Natural killer cell (primary cell): ENCODE measurements around the gene PASK. TPM values are rescaled to one million over a fixed set of nuclear protein-coding genes. Genes with fewer than 3 reads are reported as not detected.
A peak's percentile ranks its signal among the peaks of the same experiment; 100 is the strongest.

Experiments used
- ATAC-seq, 3 donors: fragments of 150-1000 bp in 2 of 3; fragments of 200-7000 bp in 1 of 3; cut with Tn5 transposase; 1 replicate in 1 of 3; 2 replicates in 2 of 3; pipeline ENCODE4 v1.10.0; 2021; ENCODE audit warnings: mild to moderate bottlenecking in 2 of 3, moderate library complexity in 2 of 3
- DNase-seq, 2 donors: peaks; one replicate each; pipeline versions ENCODE4 v3.0.0 to v3.0.0-alpha.2; 2013 to 2021; ENCODE audit warnings: mixed read lengths in 1 of 2
- H3K27ac ChIP-seq: one replicate; pipeline ENCODE4 v1.5.1; 2013; ENCODE audit warnings: mild to moderate bottlenecking, low read length
- H3K27me3 ChIP-seq: one replicate; pipeline ENCODE4 v1.6.1; 2013; ENCODE audit warnings: low read length; ENCODE audit not compliant: control insufficient read depth, insufficient read depth
- H3K36me3 ChIP-seq: one replicate; pipeline ENCODE4 v1.6.1; 2013; ENCODE audit warnings: low read length; ENCODE audit not compliant: control insufficient read depth, insufficient read depth
- H3K4me1 ChIP-seq: one replicate; pipeline ENCODE4 v1.6.1; 2013; ENCODE audit warnings: low read length; ENCODE audit not compliant: control insufficient read depth, insufficient read depth
- H3K4me3 ChIP-seq: one replicate; pipeline ENCODE4 v1.5.1; 2013; ENCODE audit warnings: low read length
- H3K9me3 ChIP-seq: one replicate; pipeline ENCODE4 v1.6.1; 2013; ENCODE audit warnings: low read length; ENCODE audit not compliant: control insufficient read depth, insufficient read depth
- H3K27ac Mint-ChIP-seq, 2 donors: one replicate each; pipeline ENCODE4 v1.8.0; 2022; ENCODE audit warnings: mild to moderate bottlenecking in 2 of 2, mixed read lengths in 2 of 2, moderate library complexity in 1 of 2
- H3K27me3 Mint-ChIP-seq, 2 donors: one replicate each; pipeline ENCODE4 v1.8.0; 2022; ENCODE audit warnings: low read depth in 2 of 2, mixed read lengths in 2 of 2
- H3K36me3 Mint-ChIP-seq: one replicate; pipeline ENCODE4 v1.8.0; 2022; ENCODE audit warnings: mixed read lengths
- H3K4me1 Mint-ChIP-seq, 2 donors: one replicate each; pipeline ENCODE4 v1.8.0; 2022; ENCODE audit warnings: mixed read lengths in 2 of 2
- H3K4me3 Mint-ChIP-seq: one replicate; pipeline ENCODE4 v1.8.0; 2022; ENCODE audit warnings: mild to moderate bottlenecking, moderate library complexity, mixed read lengths
- H3K9me3 Mint-ChIP-seq, 2 donors: one replicate each; pipeline ENCODE4 v1.8.0; 2022; ENCODE audit warnings: mixed read lengths in 2 of 2
- WGBS: methylation state at CpG from one replicate; pipeline ENCODE4 v1.1.7; 2013; ENCODE audit warnings: missing lambda C conversion rate; ENCODE audit not compliant: insufficient coverage; 5-methylcytosine and 5-hydroxymethylcytosine counted together
- intact Hi-C: fragments of 100-400 bp; cut with micrococcal nuclease; formaldehyde crosslinking; loops from one replicate; pipeline ENCODE4 v1.14.2; 2022
- total RNA-seq, 4 donors: library from RNA; stranded (reverse); fragments of 120-200 nt in 1 of 4; gene quantifications; one replicate each; pipeline versions ENCODE4 v1.2.3 to v1.2.4, GENCODE V29; 2013 to 2022
- TF ChIP-seq, protein P1 (sequence below): fragments of 200-600 bp; IDR thresholded peaks from one replicate; pipeline ENCODE4 v1.8.0; 2022; ENCODE audit warnings: antibody characterized with exemption

PASK gene
- total RNA-seq, 3 donors from 2014 or later (not counting 1 experiment from before 2014, with no cell fraction given), result 27.9 to 45.2 (median 36.2) TPM

DNA sequence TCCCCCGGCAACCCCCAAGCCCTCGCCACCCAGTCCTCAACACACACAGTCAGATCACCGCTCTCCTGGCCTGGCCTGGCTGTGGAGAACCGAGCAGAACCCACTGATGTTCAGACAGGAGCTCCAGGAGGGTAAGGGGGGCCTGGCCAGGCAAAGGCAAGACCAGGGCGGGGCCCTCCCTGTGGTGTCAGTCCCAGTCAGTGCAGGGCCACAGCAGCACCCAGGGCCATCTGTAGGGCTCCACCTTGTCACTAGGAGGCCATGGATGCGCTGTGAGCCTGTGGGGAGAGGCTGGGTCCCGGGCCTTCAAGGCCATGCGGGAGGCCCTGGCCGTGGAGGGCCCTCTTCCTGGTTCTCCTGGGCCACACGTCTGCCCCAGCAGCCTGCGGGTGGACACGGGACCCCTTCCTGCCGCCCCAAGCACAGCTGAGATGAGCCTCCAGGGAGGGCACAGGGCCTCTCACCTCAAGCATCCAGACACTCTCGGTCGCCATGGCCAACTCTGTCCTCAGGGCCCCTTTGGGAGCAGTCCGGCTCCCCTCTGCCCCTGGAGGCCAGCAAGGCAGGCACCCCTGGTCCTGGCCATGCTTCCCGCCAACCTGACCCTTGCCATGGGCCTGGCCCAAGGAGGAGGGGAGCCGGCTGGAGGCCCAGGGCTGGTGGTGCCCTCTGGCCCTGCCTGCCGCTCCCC is 41.2 kb upstream of the PASK start:
- intact Hi-C loops, result no loop called here
- H3K27ac Mint-ChIP-seq, result no peak overlapping the region
- H3K27me3 Mint-ChIP-seq, result no peaks in the 10 kb centered on the region
- Histone ChIP-seq H3K4me1 (no peaks in the 10 kb centered on the region), H3K4me3 (no peak overlapping the region), H3K27me3 (no peaks in the 10 kb centered on the region), H3K36me3 (no peaks in the 10 kb centered on the region), H3K27ac (no peak overlapping the region), H3K9me3 (no peaks in the 10 kb centered on the region)
- H3K4me3 Mint-ChIP-seq, result no peak overlapping the region
- TF ChIP-seq, protein P1, sequence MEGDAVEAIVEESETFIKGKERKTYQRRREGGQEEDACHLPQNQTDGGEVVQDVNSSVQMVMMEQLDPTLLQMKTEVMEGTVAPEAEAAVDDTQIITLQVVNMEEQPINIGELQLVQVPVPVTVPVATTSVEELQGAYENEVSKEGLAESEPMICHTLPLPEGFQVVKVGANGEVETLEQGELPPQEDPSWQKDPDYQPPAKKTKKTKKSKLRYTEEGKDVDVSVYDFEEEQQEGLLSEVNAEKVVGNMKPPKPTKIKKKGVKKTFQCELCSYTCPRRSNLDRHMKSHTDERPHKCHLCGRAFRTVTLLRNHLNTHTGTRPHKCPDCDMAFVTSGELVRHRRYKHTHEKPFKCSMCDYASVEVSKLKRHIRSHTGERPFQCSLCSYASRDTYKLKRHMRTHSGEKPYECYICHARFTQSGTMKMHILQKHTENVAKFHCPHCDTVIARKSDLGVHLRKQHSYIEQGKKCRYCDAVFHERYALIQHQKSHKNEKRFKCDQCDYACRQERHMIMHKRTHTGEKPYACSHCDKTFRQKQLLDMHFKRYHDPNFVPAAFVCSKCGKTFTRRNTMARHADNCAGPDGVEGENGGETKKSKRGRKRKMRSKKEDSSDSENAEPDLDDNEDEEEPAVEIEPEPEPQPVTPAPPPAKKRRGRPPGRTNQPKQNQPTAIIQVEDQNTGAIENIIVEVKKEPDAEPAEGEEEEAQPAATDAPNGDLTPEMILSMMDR, result no peak
- H3K36me3 Mint-ChIP-seq, result no peaks in the 10 kb centered on the region
- peak in 1 of 3 donors; percentile 19 for ATAC-seq
- WGBS, result 92% methylated on average over 18 of the region's 19 CpGs
- DNase-seq, result no peak
- H3K9me3 Mint-ChIP-seq, result no peaks in the 10 kb centered on the region
- H3K4me1 Mint-ChIP-seq, result no peaks in the 10 kb centered on the region

DNA sequence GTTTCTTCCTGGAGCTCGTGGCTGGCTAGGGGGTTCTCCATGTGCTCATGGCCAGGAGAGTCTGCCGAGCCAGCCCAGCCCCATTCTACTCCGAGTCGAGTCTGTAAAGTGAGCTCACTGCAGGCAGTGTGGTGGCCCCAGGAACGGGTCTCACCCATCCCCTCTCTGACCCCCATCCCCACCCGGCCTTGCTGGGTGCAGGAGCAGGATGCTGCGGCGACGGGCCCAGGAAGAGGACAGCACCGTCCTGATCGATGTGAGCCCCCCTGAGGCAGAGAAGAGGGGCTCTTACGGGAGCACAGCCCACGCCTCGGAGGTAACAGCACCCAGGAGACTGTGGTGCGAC is 40.6 kb upstream of the PASK start:
- 93% methylated on average over 15 of the region's 15 CpGs for WGBS
- no peak overlapping the region for H3K27ac ChIP-seq
- no peak overlapping the region for H3K4me3 ChIP-seq
- no peaks in the 10 kb centered on the region for H3K4me1 Mint-ChIP-seq
- H3K27ac Mint-ChIP-seq, result no peak overlapping the region
- H3K9me3 Mint-ChIP-seq, result no peaks in the 10 kb centered on the region
- no peak overlapping the region for H3K4me3 Mint-ChIP-seq
- H3K36me3 Mint-ChIP-seq, result no peaks in the 10 kb centered on the region
- intact Hi-C loops, result no loop called here
- H3K36me3 ChIP-seq, result no peaks in the 10 kb centered on the region
- no peaks in the 10 kb centered on the region for H3K27me3 ChIP-seq
- ATAC-seq (no peak), DNase-seq (no peak)
- H3K9me3 ChIP-seq, result no peaks in the 10 kb centered on the region
- no peaks in the 10 kb centered on the region for H3K27me3 Mint-ChIP-seq
- TF ChIP-seq, protein P1, result no peak
- H3K4me1 ChIP-seq, result no peaks in the 10 kb centered on the region

DNA sequence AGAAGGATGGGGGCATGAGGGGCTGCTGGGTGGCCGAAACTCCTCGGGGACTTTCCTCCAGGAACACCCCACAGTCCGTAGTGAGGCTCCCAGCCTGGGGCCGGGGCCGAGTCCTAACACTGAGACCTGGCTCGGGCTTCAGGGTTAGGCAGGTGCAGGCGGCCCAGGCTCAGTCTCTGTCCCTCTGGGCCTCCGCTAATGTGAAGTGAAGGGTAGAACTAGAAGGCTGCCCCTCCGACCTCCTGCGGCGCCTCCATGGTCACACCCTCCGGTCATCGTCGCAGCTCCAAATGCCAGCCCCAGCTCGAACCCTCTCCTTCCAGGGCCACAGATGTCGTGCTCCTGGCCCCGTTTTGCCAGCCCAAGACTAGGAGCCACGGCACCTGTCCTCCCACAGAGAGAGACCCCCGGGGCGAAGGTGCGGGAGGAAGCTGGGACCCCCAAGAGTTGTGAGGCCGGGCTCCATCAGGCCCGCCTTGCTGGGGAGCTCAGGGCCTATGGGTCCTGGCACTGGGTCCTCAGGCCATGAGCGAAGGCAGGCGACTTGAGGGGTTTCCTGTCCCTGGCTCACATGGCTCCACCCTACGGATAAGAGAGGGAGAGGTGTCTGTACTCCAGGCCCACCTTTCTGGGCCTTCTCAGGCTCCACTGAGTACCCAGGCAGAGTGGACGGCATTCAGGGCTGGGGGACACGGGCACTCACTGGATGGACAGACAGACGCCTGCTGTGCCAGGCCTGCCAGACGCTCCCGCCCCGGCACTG is 40.0 kb upstream of the PASK start:
- Histone ChIP-seq H3K9me3 (no peaks in the 10 kb centered on the region), H3K36me3 (no peaks in the 10 kb centered on the region), H3K4me3 (no peak overlapping the region), H3K4me1 (no peaks in the 10 kb centered on the region), H3K27me3 (no peaks in the 10 kb centered on the region), H3K27ac (no peak overlapping the region)
- ATAC-seq, result no peak
- H3K36me3 Mint-ChIP-seq, result no peaks in the 10 kb centered on the region
- H3K9me3 Mint-ChIP-seq, result no peaks in the 10 kb centered on the region
- 93% methylated on average over 32 of the region's 32 CpGs for WGBS
- intact Hi-C loops, result no loop called here
- no peaks in the 10 kb centered on the region for H3K27me3 Mint-ChIP-seq
- H3K4me3 Mint-ChIP-seq, result no peak overlapping the region
- no peak for DNase-seq
- TF ChIP-seq, protein P1, result no peak
- no peak overlapping the region for H3K27ac Mint-ChIP-seq
- no peaks in the 10 kb centered on the region for H3K4me1 Mint-ChIP-seq
